ENCODE measurements around the gene BCAR3.

The BCAR3 gene

GRCh38 chr1:93640656-93641440 lies 40.8 kb downstream of the BCAR3 start:
- no peak for DNase-seq (ENCODE audit: low spot score in 2 of 2)
- peaks cover 23% of the 10 kb centered on the region for H3K4me1 Mint-ChIP-seq
- no peak overlapping the region for H3K4me3 Mint-ChIP-seq
- H3K9me3 Mint-ChIP-seq: no peaks in the 10 kb centered on the region
- ATAC-seq (ENCODE audit: low read depth): no peak
- H3K27me3 Mint-ChIP-seq: no peaks in the 10 kb centered on the region
- H3K27ac Mint-ChIP-seq: no peak overlapping the region
- H3K36me3 Mint-ChIP-seq: peaks cover 4% of the 10 kb centered on the region

DNA sequence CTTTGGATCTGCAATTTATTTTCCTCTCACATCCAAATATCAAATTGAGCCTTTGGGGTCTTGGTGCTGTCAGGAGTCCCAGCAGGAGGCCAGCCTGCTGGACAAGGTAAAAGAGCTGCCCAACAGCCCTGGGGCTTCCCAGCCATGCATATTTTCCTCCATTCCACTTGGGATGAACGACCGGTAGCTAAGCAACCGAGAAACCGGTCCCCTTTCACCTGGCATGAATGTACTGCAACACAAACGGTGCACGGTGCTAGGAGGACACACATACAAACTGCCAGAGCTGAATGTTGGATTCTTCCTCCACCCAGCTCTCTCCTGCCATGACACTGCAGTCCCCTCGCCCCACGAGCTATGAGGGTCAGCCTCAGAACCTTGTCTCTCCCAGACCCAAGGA lies 42.7 kb downstream of the BCAR3 start:
- Mint-ChIP-seq H3K36me3 (peaks cover 9% of the 10 kb centered on the region), H3K4me3 (no peak overlapping the region)

DNA sequence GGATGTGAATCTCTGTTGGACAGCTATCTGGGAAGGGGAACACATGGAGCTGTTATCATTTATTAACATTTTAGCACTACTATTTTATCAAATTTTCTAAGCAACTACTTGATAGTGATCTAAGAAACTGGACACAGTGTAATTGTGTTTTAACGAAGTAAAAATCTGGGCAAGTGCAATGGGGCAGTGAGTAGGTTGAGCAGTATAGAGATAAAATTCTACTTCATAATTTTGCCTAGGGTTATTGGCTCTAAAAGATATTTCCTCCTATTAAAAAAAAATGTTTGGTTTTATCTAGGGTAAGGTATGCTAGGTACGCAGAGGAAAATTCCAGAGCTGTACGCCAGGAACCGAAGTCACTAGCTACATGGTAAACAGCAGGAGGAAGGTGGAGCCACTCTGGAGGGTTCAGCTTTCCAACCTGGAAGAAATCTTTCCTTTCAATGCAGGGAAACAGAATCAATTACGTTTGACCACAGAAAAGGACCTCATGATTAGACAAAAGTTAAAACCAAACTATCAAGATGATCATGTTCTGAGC lies 43.3 kb downstream of the BCAR3 start:
- H3K27ac Mint-ChIP-seq: no peak overlapping the region
- peaks cover 10% of the 10 kb centered on the region for H3K36me3 Mint-ChIP-seq

More for the DNA sequence above, 42.7 kb downstream of the BCAR3 start:
- Mint-ChIP-seq H3K4me1 (peaks cover 13% of the 10 kb centered on the region), H3K9me3 (no peaks in the 10 kb centered on the region), H3K27ac (no peak overlapping the region), H3K27me3 (no peaks in the 10 kb centered on the region)
- DNase-seq (ENCODE audit: low spot score in 2 of 2) (no peak), ATAC-seq (ENCODE audit: low read depth) (no peak)

GRCh38 chr1:93636712-93637111 lies 44.9 kb downstream of the BCAR3 start:
- Mint-ChIP-seq H3K4me3 (no peak overlapping the region), H3K9me3 (no peaks in the 10 kb centered on the region), H3K27me3 (no peaks in the 10 kb centered on the region), H3K4me1 (peaks cover 1% of the 10 kb centered on the region), H3K36me3 (peaks cover 10% of the 10 kb centered on the region), H3K27ac (no peak overlapping the region)
- no peak for DNase-seq (ENCODE audit: low spot score in 2 of 2)
- ATAC-seq (ENCODE audit: low read depth): no peak

More for the DNA sequence above, 43.3 kb downstream of the BCAR3 start:
- DNase-seq (ENCODE audit: low spot score in 2 of 2) (no peak), ATAC-seq (ENCODE audit: low read depth) (no peak)
- Mint-ChIP-seq H3K27me3 (no peaks in the 10 kb centered on the region), H3K4me3 (no peak overlapping the region), H3K4me1 (peaks cover 11% of the 10 kb centered on the region), H3K9me3 (no peaks in the 10 kb centered on the region)

DNA sequence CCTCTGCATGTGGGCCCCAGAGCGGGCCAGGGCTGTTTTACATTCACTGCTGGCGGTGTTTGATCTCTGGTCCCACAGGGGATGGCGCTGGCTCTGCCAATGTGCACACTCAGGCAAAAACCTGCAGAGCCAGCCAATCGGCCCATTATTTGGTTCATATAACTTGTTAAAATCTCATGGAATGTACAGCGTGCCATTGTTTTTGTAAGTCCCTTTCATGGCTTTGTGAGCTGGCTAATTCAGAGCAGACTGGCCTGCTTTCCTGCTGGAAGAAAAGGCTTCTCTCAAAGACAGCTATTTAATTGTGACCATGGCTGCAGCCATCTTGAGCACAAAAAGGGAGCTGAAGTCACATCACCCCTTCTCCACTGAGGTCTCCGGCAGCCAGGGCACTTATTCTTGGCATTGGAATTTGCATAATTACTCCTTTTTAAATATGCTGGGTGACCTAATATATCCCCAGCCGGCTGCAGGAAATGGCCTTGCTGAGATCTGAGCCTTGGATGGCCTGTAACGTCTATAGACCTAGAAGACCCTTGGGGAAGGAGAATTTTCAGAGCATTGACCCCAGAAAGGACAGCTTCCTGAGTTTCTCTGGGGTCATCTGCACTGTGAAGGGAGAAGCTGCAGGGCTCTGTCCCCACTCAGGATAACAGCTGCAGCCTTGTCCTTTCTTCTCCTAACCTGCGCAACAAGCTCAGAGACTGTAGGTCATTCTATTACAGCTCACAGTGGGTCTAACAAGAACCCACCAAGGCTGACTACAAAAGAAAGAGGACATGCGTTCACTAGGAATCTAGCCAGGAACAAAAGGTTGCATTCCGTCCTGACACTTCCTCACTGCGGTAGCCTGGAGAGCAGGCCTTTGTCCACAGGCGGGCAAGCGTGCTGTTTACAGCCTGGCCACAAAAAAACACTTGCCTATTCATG lies 45.8 kb downstream of the BCAR3 start:
- no peak overlapping the region for H3K27ac Mint-ChIP-seq

DNA sequence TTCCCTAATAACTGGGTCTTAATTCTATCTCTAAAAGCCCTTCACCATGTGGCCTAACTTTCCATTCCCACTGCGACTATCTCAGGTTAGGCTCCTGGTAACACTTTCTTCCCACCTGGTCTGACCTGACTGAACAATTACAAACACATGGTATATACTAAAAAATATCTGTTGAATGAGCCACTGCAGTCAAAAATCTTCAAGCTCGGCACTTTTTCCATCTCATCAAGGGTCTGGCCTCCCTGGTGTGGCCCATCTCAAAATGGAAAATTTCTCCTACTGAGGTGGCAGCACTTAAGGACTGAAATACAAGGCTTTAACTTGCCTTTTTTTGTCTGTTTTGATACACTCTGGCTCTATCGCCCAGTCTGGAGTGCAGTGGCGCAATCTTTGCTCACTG lies 48.3 kb downstream of the BCAR3 start:
- ATAC-seq (ENCODE audit: low read depth) (no peak), DNase-seq (ENCODE audit: low spot score in 2 of 2) (no peak)
- H3K4me1 Mint-ChIP-seq: peaks cover 4% of the 10 kb centered on the region
- H3K36me3 Mint-ChIP-seq: peaks cover 10% of the 10 kb centered on the region
- H3K9me3 Mint-ChIP-seq: no peaks in the 10 kb centered on the region
- no peak overlapping the region for H3K27ac Mint-ChIP-seq
- H3K27me3 Mint-ChIP-seq: no peaks in the 10 kb centered on the region
- no peak overlapping the region for H3K4me3 Mint-ChIP-seq

More for the DNA sequence above, 45.8 kb downstream of the BCAR3 start:
- DNase-seq (ENCODE audit: low spot score in 2 of 2) (no peak), ATAC-seq (ENCODE audit: low read depth) (no peak)
- Mint-ChIP-seq H3K36me3 (peaks cover 10% of the 10 kb centered on the region), H3K4me1 (peaks cover 2% of the 10 kb centered on the region), H3K9me3 (no peaks in the 10 kb centered on the region), H3K27me3 (no peaks in the 10 kb centered on the region), H3K4me3 (no peak overlapping the region)

DNA sequence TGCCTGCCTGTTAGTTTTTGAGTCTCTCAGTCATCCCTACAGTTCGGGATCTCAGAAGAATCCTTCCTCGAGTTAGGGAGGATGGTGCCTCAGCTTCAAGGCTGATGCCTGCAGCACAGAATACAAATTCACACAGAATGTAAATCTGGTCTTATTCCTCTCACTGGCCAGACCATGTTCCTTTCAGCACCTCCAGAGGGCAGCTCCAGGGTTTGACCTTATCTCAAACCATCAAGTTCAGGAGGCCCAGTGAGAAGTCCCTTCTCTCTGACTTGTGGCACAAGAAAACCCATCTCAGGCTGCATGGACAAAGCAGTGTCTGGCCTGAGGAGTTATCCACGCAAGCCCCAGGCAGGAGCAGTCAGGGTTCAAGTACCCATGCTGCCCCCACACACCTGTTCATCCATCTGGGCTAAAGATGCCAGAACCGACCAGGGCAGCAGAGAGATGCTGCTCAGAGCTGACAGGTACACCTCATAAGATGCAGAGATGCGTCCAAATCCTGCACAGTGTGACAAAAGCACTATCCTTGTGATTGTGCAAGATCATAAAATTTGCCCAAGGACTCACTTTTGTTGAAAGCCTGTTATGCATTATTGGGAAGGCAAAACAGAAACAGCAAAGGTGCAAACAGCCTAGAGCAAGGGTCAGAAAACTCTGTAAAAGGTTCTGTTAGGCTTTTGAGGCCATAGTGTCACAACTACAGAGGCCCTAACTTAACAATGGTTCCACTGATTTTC lies 49.8 kb downstream of the BCAR3 start:
- H3K27me3 Mint-ChIP-seq: no peaks in the 10 kb centered on the region
- no peak overlapping the region for H3K27ac Mint-ChIP-seq
- DNase-seq (ENCODE audit: low spot score in 2 of 2) (no peak), ATAC-seq (ENCODE audit: low read depth) (peak; percentile 60)
- peaks cover 4% of the 10 kb centered on the region for H3K4me1 Mint-ChIP-seq
- no peaks in the 10 kb centered on the region for H3K9me3 Mint-ChIP-seq
- H3K36me3 Mint-ChIP-seq: peaks cover 6% of the 10 kb centered on the region
- no peak overlapping the region for H3K4me3 Mint-ChIP-seq

DNA sequence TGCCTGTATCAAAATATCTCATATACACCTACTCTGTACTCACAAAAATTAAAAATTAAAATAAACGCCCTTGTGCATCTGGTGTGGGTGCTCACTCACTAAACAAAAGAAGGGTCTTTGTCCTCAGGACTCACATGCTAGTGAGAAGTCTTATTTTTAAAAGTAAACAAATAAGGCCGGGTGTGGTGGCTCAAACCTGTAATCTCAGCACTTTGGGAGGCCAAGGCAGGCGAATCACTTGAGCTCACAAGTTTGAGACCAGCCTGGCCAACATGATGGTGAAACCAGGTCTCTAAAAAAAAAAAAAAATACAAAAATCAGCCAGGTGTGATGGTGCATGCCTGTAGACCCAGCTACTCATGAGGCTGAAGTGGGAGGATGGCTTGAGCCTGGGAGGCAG lies 51.5 kb downstream of the BCAR3 start:
- peaks cover 4% of the 10 kb centered on the region for H3K4me1 Mint-ChIP-seq
- no peaks in the 10 kb centered on the region for H3K9me3 Mint-ChIP-seq
- H3K4me3 Mint-ChIP-seq: no peak overlapping the region
- DNase-seq (ENCODE audit: low spot score in 2 of 2) (no peak), ATAC-seq (ENCODE audit: low read depth) (no peak)
- H3K27me3 Mint-ChIP-seq: no peaks in the 10 kb centered on the region
- H3K36me3 Mint-ChIP-seq: peaks cover 6% of the 10 kb centered on the region
- H3K27ac Mint-ChIP-seq: no peak overlapping the region

DNA sequence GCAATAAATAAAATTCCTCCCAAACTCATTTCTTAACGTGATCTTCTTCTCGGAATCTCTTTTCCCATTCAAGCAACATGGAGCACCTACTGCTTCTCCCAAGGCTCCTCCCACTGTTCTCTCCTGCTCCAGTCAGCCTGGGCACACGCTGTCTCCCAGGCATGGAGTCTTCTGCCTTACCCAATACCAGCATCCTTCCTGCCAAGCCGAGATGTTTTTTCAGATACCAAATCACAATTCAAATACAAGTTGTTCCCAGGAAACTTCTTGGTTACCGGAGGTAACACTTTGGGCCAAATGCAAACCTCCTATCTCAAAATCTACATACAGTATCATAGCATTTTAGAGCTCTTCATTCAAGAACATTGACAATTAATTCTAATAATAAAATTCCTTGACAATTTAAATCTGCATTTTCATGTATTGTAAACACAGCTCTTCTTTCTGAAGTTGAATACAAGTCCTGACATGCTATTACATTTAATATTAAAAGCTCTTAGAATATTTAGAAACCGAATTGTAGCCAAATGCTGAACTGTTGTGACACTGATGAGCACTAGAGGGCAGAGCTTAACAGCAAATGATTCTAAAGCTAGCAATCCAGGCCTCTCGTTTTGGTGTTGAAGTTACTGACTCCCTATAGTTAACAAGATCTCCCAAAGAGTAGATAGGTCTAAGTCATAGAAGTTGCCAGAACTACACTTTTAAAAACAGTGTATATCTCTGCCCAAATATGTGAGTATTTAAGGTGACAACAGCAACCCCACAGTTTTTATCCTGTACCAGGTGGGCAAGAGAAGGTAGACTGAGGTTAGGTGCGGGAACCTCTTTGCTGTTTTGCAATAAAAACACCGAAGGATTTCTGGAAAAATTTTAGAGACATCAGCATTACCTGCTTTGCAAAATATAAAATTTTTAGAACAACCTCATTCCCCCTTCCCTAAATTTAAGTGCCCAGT lies 52.3 kb downstream of the BCAR3 start:
- no peak overlapping the region for H3K27ac Mint-ChIP-seq
- H3K4me3 Mint-ChIP-seq: no peak overlapping the region
- peaks cover 3% of the 10 kb centered on the region for H3K36me3 Mint-ChIP-seq
- ATAC-seq (ENCODE audit: low read depth): peak; percentile 80
- H3K9me3 Mint-ChIP-seq: no peaks in the 10 kb centered on the region
- H3K4me1 Mint-ChIP-seq: peaks cover 4% of the 10 kb centered on the region
- H3K27me3 Mint-ChIP-seq: no peaks in the 10 kb centered on the region
- DNase-seq (ENCODE audit: low spot score in 2 of 2): peak; percentile 42 to 60

DNA sequence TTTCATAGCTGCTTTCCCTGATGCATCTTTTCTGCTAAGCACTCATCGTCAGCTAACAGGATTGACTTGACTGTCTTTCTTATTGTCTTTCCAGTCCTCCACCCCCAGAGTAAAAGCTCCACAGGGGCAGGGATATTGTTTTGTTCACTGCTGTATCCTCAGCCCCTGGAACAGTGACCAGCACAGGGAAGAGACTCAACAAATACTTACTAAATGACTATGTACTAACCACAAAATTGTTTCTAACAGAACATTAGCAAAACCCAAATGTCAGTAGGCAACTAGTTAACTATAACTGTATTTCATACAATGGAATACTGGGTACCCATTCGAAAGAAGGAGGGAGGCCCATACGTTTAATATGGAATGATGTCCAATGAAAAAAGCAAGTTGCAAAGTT lies 53.0 kb downstream of the BCAR3 start:
- peaks cover 4% of the 10 kb centered on the region for H3K4me1 Mint-ChIP-seq
- DNase-seq (ENCODE audit: low spot score in 2 of 2) (no peak), ATAC-seq (ENCODE audit: low read depth) (no peak)
- no peaks in the 10 kb centered on the region for H3K27me3 Mint-ChIP-seq
- H3K9me3 Mint-ChIP-seq: no peaks in the 10 kb centered on the region
- H3K27ac Mint-ChIP-seq: peak overlapping the region; percentile 10
- H3K36me3 Mint-ChIP-seq: no peaks in the 10 kb centered on the region
- no peak overlapping the region for H3K4me3 Mint-ChIP-seq

DNA sequence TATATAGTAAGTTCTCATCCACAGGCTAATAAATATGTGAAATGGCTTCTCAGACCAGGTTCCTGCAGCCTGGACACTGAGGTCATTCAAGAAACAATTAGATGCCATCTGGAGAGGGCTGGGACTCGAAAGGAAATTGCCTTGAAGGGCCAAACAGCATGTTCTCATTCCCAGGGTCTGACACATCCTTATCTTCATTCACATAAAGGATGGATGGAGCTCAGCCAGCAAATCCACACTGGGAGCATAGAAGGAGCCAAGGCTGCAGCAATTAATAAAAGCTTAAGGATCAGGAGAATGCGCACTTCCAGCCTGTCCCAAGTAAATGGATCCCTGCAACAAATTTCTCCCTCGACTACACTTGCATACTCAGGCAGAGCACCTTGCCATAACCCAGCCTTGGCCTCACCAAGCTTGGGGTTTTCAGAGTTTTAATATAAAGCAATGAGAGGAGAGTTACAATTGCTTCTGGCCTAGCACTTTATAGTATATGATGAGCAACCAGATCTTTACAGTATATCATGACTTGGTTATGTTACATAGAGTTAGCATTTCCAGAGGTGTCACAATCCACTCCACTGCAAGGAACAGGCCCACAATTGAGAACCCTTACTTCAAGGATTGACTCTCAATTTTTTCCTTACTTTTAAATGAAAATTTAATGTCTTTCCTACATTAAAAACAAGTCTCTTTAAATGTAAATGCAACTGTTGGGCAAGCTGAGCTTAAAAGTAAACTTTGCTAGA lies 55.9 kb downstream of the BCAR3 start:
- Mint-ChIP-seq H3K27ac (no peak overlapping the region), H3K36me3 (no peaks in the 10 kb centered on the region), H3K9me3 (no peaks in the 10 kb centered on the region), H3K4me3 (no peak overlapping the region), H3K4me1 (peaks cover 3% of the 10 kb centered on the region), H3K27me3 (no peaks in the 10 kb centered on the region)
- ATAC-seq (ENCODE audit: low read depth): no peak
- no peak for DNase-seq (ENCODE audit: low spot score in 2 of 2)

GRCh38 chr1:93623875-93624274 lies 57.8 kb downstream of the BCAR3 start:
- Mint-ChIP-seq H3K27me3 (no peaks in the 10 kb centered on the region), H3K9me3 (no peaks in the 10 kb centered on the region), H3K4me3 (no peak overlapping the region), H3K27ac (no peak overlapping the region), H3K4me1 (peaks cover 6% of the 10 kb centered on the region), H3K36me3 (peaks cover 1% of the 10 kb centered on the region)
- no peak for ATAC-seq (ENCODE audit: low read depth)
- no peak for DNase-seq (ENCODE audit: low spot score in 2 of 2)
